IMR-90 (cell line): ENCODE data around the gene DNAJC13. TPM values are rescaled to one million over a fixed set of nuclear protein-coding genes. Genes with fewer than 3 reads are reported as not detected.
A peak's percentile ranks its signal among the peaks of the same experiment; 100 is the strongest.

Experiments used
- ATAC-seq: fragments of 200-7000 bp; cut with Tn5 transposase; 2 replicates; pipeline ENCODE4 v1.9.1; 2020; ENCODE audit warnings: low read depth, mild to moderate bottlenecking, moderate library complexity
- BruUV-seq: library from RNA; stranded (reverse); fragments of 400-500 nt; replicated peaks from 2 replicates; lab custom pipeline; 2021; lab: Mats Ljungman, UMichigan
- CTCF ChIA-PET: fragments of 300-600 bp; formaldehyde crosslinking; extraction: SDS; loops from one replicate; lab custom pipeline; 2021; ENCODE audit warnings: antibody characterized with exemption; lab: Yijun Ruan, JAX
- POLR2A ChIA-PET: fragments of 300-600 bp; sonication (Branson Sonifier 250); formaldehyde crosslinking; loops from one replicate; lab custom pipeline; 2022; ENCODE audit warnings: antibody characterized with exemption; ENCODE audit not compliant: unreplicated experiment; lab: Charles Lee
- DNase-seq: peaks from one replicate; pipeline ENCODE4 v3.0.0; 2013
- H2AFZ ChIP-seq: replicated peaks from 2 replicates; pipeline ENCODE3; 2013; ENCODE audit warnings: low read length, mild to moderate bottlenecking; ENCODE audit not compliant: poor library complexity
- H2AK5ac ChIP-seq: 2 replicates; pipeline ENCODE4 v1.6.1; 2013; ENCODE audit warnings: low read depth, low read length, inconsistent platforms
- H2AK9ac ChIP-seq: replicated peaks from 2 replicates; pipeline ENCODE3; 2013; ENCODE audit warnings: mild to moderate bottlenecking, low read depth, low read length, moderate library complexity; ENCODE audit not compliant: poor library complexity
- H2BK120ac ChIP-seq: 2 replicates; pipeline ENCODE4 v1.6.1; 2013; ENCODE audit warnings: low read depth, low read length, inconsistent platforms
- H2BK15ac ChIP-seq: 3 replicates; pipeline ENCODE4 v1.6.1; 2013; ENCODE audit warnings: low read depth, low read length, inconsistent platforms
- H2BK20ac ChIP-seq: 2 replicates; pipeline ENCODE4 v1.6.1; 2013; ENCODE audit warnings: low read depth, mild to moderate bottlenecking, inconsistent platforms, low read length, moderate library complexity
- H2BK5ac ChIP-seq: 2 replicates; pipeline ENCODE4 v1.6.1; 2013; ENCODE audit warnings: mild to moderate bottlenecking, low read depth, low read length, inconsistent platforms; ENCODE audit not compliant: poor library complexity, severe bottlenecking
- H3K14ac ChIP-seq: replicated peaks from 2 replicates; pipeline ENCODE4 v1.6.1; 2013; ENCODE audit warnings: low read depth, low read length, inconsistent platforms
- H3K18ac ChIP-seq: 2 replicates; pipeline ENCODE4 v1.6.1; 2013; ENCODE audit warnings: low read depth, low read length, control low read depth
- H3K23ac ChIP-seq: 2 replicates; pipeline ENCODE4 v1.6.1; 2013; ENCODE audit warnings: low read depth, low read length, inconsistent platforms
- H3K27ac ChIP-seq: 2 replicates; pipeline ENCODE4 v1.5.1; 2013; ENCODE audit warnings: mild to moderate bottlenecking, control low read depth, low read length; ENCODE audit not compliant: insufficient read depth
- H3K27me3 ChIP-seq: 2 replicates; pipeline ENCODE4 v1.6.1; 2013; ENCODE audit warnings: low read length; ENCODE audit not compliant: control insufficient read depth, insufficient read depth
- H3K36me3 ChIP-seq: 2 replicates; pipeline ENCODE4 v1.6.1; 2013; ENCODE audit warnings: low read length, mixed read lengths; ENCODE audit not compliant: control insufficient read depth, insufficient read depth
- H3K4ac ChIP-seq: 2 replicates; pipeline ENCODE4 v1.6.1; 2013; ENCODE audit warnings: low read depth, low read length, inconsistent platforms
- H3K4me1 ChIP-seq: 2 replicates; pipeline ENCODE4 v1.6.1; 2013; ENCODE audit warnings: low read length, mixed read lengths; ENCODE audit not compliant: control insufficient read depth, insufficient read depth
- H3K4me2 ChIP-seq: 2 replicates; pipeline ENCODE4 v1.6.1; 2013; ENCODE audit warnings: low read depth, mild to moderate bottlenecking, control low read depth, low read length, moderate library complexity
- H3K4me3 ChIP-seq: 2 replicates; pipeline ENCODE4 v1.5.1; 2013; ENCODE audit warnings: low read depth, mild to moderate bottlenecking, control low read depth, low read length, moderate library complexity; ENCODE audit not compliant: insufficient read depth
- H3K56ac ChIP-seq: 2 replicates; pipeline ENCODE4 v1.6.1; 2013; ENCODE audit warnings: low read length, inconsistent platforms; ENCODE audit not compliant: insufficient read depth; ENCODE audit errors: extremely low read depth
- H3K79me1 ChIP-seq, 2 experiments: 2 replicates each; pipeline ENCODE4 v1.6.1; 2013; ENCODE audit warnings: low read length in 2 of 2, inconsistent platforms in 1 of 2, low read depth in 1 of 2
- H3K9ac ChIP-seq: 2 replicates; pipeline ENCODE4 v1.6.1; 2013; ENCODE audit warnings: low read depth, low read length, control low read depth
- H3K9me1 ChIP-seq: 2 replicates; pipeline ENCODE4 v1.6.1; 2013; ENCODE audit warnings: low read length, inconsistent platforms; ENCODE audit not compliant: insufficient read depth
- H3K9me3 ChIP-seq: 2 replicates; pipeline ENCODE4 v1.6.1; 2013; ENCODE audit warnings: low read length; ENCODE audit not compliant: control insufficient read depth, insufficient read depth
- H4K20me1 ChIP-seq: 2 replicates; pipeline ENCODE4 v1.6.1; 2013; ENCODE audit warnings: low read length, inconsistent platforms; ENCODE audit not compliant: insufficient read depth
- H4K5ac ChIP-seq: 2 replicates; pipeline ENCODE4 v1.6.1; 2013; ENCODE audit warnings: mild to moderate bottlenecking, low read depth, low read length, control low read depth
- H4K8ac ChIP-seq, 2 experiments: 2 replicates each; pipeline ENCODE4 v1.6.1; 2013; ENCODE audit warnings: low read depth in 2 of 2, low read length in 2 of 2, control low read depth in 1 of 2, inconsistent platforms in 1 of 2
- H4K91ac ChIP-seq: 2 replicates; pipeline ENCODE4 v1.6.1; 2013; ENCODE audit warnings: low read depth, low read length, inconsistent platforms; ENCODE audit not compliant: insufficient read depth
- BHLHE40 ChIP-seq: fragments of 150-350 bp; IDR thresholded peaks from 2 replicates; pipeline ENCODE4 v1.6.1; 2016; ENCODE audit warnings: mild to moderate bottlenecking, low read depth, low read length
- CEBPB ChIP-seq: IDR thresholded peaks from 2 replicates; pipeline ENCODE4 v1.6.1; 2012; ENCODE audit warnings: low read depth, low read length, improper control_type of control experiment
- CHD1 ChIP-seq: IDR thresholded peaks from 2 replicates; pipeline ENCODE4 v1.6.1; 2012; ENCODE audit warnings: low read depth, low read length, improper control_type of control experiment
- CTCF ChIP-seq: conservative IDR thresholded peaks from 2 replicates; pipeline ENCODE4 v1.5.1; 2012; ENCODE audit warnings: mild to moderate bottlenecking, low read depth, low read length, improper control_type of control experiment
- ELK1 ChIP-seq: fragments of 150-350 bp; IDR thresholded peaks from 2 replicates; pipeline ENCODE4 v1.6.1; 2016; ENCODE audit warnings: low read depth, mild to moderate bottlenecking, low read length, moderate library complexity, borderline replicate concordance
- FOS ChIP-seq: fragments of 150-350 bp; IDR thresholded peaks from 2 replicates; pipeline ENCODE4 v1.6.1; 2016; ENCODE audit warnings: low read depth, low read length
- MAFK ChIP-seq: IDR thresholded peaks from 2 replicates; pipeline ENCODE4 v1.6.1; 2012; ENCODE audit warnings: low read depth, low read length, improper control_type of control experiment
- MAZ ChIP-seq: IDR thresholded peaks from 2 replicates; pipeline ENCODE4 v1.6.1; 2012; ENCODE audit warnings: low read depth, mild to moderate bottlenecking, low read length, improper control_type of control experiment, moderate library complexity, borderline replicate concordance
- MXI1 ChIP-seq: IDR thresholded peaks from 2 replicates; pipeline ENCODE4 v1.6.1; 2012; ENCODE audit warnings: low read depth, mild to moderate bottlenecking, low read length, moderate library complexity, borderline replicate concordance
- NFE2L2 ChIP-seq: fragments of 150-350 bp; IDR thresholded peaks from 2 replicates; pipeline ENCODE4 v1.6.1; 2016; ENCODE audit warnings: low read depth, mild to moderate bottlenecking, low read length
- POLR2A ChIP-seq: IDR thresholded peaks from 2 replicates; pipeline ENCODE4 v1.6.1; 2012; ENCODE audit warnings: mild to moderate bottlenecking, low read depth, low read length
- RAD21 ChIP-seq: IDR thresholded peaks from 2 replicates; pipeline ENCODE4 v1.6.1; 2012; ENCODE audit warnings: low read length, improper control_type of control experiment
- RCOR1 ChIP-seq: IDR thresholded peaks from 2 replicates; pipeline ENCODE4 v1.6.1; 2012; ENCODE audit warnings: mild to moderate bottlenecking, low read length, improper control_type of control experiment; ENCODE audit not compliant: insufficient replicate concordance
- RFX5 ChIP-seq: IDR thresholded peaks from 2 replicates; pipeline ENCODE4 v1.8.0; 2012; ENCODE audit warnings: low read depth, mild to moderate bottlenecking, low read length, moderate library complexity
- SMC3 ChIP-seq: fragments of 150-350 bp; IDR thresholded peaks from 2 replicates; pipeline ENCODE4 v1.6.1; 2016; ENCODE audit warnings: low read depth, mild to moderate bottlenecking, antibody characterized with exemption, low read length, moderate library complexity
- USF2 ChIP-seq: fragments of 150-350 bp; IDR thresholded peaks from 2 replicates; pipeline ENCODE4 v1.6.1; 2017; ENCODE audit warnings: mild to moderate bottlenecking, antibody characterized with exemption, low read length, low read depth
- WGBS, 2 experiments: methylation state at CpG; one replicate each; pipeline versions ENCODE4 v1.1.5 to v1.1.7; 2013; ENCODE audit warnings: missing lambda C conversion rate in 2 of 2; ENCODE audit not compliant: insufficient read length in 1 of 2; ENCODE audit errors: extremely low coverage in 2 of 2; 5-methylcytosine and 5-hydroxymethylcytosine counted together
- dilution Hi-C: fragments of 300-500 bp; cut with HindIII; formaldehyde crosslinking; loops from one replicate; pipeline ENCODE4 v1.14.3; 2018; ENCODE audit warnings: low sequenced_read_pairs; ENCODE audit not compliant: unreplicated experiment
- in situ Hi-C: fragments of 300-500 bp; cut with MboI; formaldehyde crosslinking; loops from 3 replicates; pipeline ENCODE4 v1.14.3; 2019; ENCODE audit warnings: low sequenced_read_pairs, inconsistent platforms, mixed read lengths
- intact Hi-C: fragments of 100-400 bp; cut with micrococcal nuclease; formaldehyde crosslinking; loops from 2 replicates; pipeline ENCODE4 v1.10.0; 2022
- polyA plus RNA-seq, 3 experiments: library from polyadenylated mRNA; depleted of rRNA; stranded (reverse); fragments of >200 nt; gene quantifications; 2 replicates each; pipeline ENCODE4 v1.2.3, GENCODE V29; 2012; ENCODE audit warnings: low replicate concordance in 1 of 3
- total RNA-seq: library from RNA; depleted of rRNA; stranded (reverse); fragments of >200 nt; gene quantifications from 2 replicates; pipeline ENCODE4 v1.2.3, GENCODE V29; 2012

The DNAJC13 gene
- total and polyA plus RNA-seq, 2 of the 4 experiments (the other 2 are of a cell fraction): 16.4 to 48.6 TPM

- no peak overlapping the region for H2BK5ac ChIP-seq
- no peak overlapping the region for H2AFZ ChIP-seq
- dilution Hi-C loops (no loop called here), intact Hi-C loops (no loop called here), in situ Hi-C loops (no loop called here)
- H2BK120ac ChIP-seq: no peak overlapping the region
- H4K91ac ChIP-seq: no peak overlapping the region
- H2AK5ac ChIP-seq: no peak overlapping the region
- no peak overlapping the region for H2BK20ac ChIP-seq
- H3K56ac ChIP-seq: no peak overlapping the region
- no peak overlapping the region for H2BK15ac ChIP-seq
- no peaks in the 10 kb centered on the region for H3K9me3 ChIP-seq
- H2AK9ac ChIP-seq: no peak overlapping the region
- H3K23ac ChIP-seq: no peak overlapping the region
- peaks cover 2% of the 10 kb centered on the region; the same call in 1 of the 2 replicates for H3K36me3 ChIP-seq
- H3K79me1 ChIP-seq: no peaks in the 10 kb centered on the region
- H3K4me1 ChIP-seq: peaks cover 12% of the 10 kb centered on the region
- DNase-seq (peak; percentile 51), ATAC-seq (peak; percentile 60)
- no peak overlapping the region for H3K4me3 ChIP-seq
- H3K9ac ChIP-seq: no peak overlapping the region
- no peak overlapping the region for H3K18ac ChIP-seq
- no peak overlapping the region for H4K5ac ChIP-seq
- H3K27ac ChIP-seq: no peak overlapping the region
- H4K8ac ChIP-seq: no peak overlapping the region
- H4K20me1 ChIP-seq: no peaks in the 10 kb centered on the region
- H3K9me1 ChIP-seq: peaks cover 12% of the 10 kb centered on the region
- H3K14ac ChIP-seq: no peak overlapping the region
- whole genome bisulfite sequencing, 2 experiments: 75% methylated on average over 1 of the region's 8 CpGs; no CpG with 5 or more reads in 1 of the 2 experiments
- ChIA-PET POLR2A (no interaction called here), CTCF (no interaction called here)
- H3K27me3 ChIP-seq: no peaks in the 10 kb centered on the region
- no peak overlapping the region for H3K4me2 ChIP-seq
- BruUV-seq: no TSS peak
- H3K4ac ChIP-seq: no peak overlapping the region
- TF ChIP-seq CHD1 (no peak), MAFK (no peak), CTCF (no peak), MAZ (no peak), BHLHE40 (no peak), FOS (no peak), USF2 (no peak), POLR2A (no peak), RFX5 (no peak), MXI1 (no peak), RAD21 (no peak), NFE2L2 (no peak), CEBPB (no peak), ELK1 (no peak), SMC3 (no peak), RCOR1 (no peak)
Observed at GRCh38 chr3:132554437-132554836, 137.1 kb downstream of the DNAJC13 start.
